Lower leg skin (tissue), 3 donors: ENCODE measurements around the gene SLC26A2.

Experiments
- POLR2A ChIP-seq, 2 donors: fragments of 450-650 bp; IDR thresholded peaks; one replicate each; pipeline ENCODE4 v1.6.1; 2016 to 2017; ENCODE audit warnings: antibody characterized with exemption in 2 of 2, mild to moderate bottlenecking in 1 of 2, moderate library complexity in 1 of 2
- TF ChIP-seq, protein P1 (sequence below), 3 donors: fragments of 450-650 bp; IDR thresholded peaks; one replicate each; pipeline ENCODE4 v1.5.1; 2016; ENCODE audit warnings: antibody characterized with exemption in 3 of 3, mild to moderate bottlenecking in 3 of 3, moderate library complexity in 2 of 3

DNA sequence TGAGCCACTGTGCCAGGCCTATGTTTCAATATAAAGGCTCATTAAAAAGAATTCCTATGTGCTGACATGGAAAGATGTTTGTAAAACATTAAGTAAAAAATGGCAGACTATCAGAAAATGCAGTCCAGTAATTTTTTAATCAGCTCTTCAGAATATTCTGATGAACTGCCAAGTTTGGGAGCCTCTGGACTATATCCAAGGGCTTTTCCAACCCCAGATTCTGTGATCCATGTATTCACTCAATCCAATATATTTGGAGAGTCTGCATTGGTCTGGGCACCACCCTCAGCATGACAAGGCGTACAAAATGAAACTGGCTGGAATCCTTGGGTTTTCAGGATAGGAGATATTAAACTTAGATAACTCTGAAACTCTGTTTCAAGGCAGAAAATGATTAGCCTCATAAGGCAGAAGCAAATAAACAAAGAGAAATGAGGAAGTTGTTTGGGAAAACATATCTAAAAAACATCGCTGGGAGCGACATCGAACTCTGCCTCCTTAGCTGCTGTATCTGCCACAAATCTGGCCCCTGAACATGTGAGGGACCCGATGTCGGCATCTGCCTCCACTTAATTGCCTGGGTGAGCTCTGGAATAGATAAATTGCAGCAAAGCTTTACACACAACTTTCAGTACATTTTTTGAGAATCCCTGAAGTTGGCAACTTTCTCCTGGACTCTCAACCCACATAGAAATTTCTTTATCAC lies 30.4 kb upstream of the SLC26A2 start:
- TF ChIP-seq, protein P1, sequence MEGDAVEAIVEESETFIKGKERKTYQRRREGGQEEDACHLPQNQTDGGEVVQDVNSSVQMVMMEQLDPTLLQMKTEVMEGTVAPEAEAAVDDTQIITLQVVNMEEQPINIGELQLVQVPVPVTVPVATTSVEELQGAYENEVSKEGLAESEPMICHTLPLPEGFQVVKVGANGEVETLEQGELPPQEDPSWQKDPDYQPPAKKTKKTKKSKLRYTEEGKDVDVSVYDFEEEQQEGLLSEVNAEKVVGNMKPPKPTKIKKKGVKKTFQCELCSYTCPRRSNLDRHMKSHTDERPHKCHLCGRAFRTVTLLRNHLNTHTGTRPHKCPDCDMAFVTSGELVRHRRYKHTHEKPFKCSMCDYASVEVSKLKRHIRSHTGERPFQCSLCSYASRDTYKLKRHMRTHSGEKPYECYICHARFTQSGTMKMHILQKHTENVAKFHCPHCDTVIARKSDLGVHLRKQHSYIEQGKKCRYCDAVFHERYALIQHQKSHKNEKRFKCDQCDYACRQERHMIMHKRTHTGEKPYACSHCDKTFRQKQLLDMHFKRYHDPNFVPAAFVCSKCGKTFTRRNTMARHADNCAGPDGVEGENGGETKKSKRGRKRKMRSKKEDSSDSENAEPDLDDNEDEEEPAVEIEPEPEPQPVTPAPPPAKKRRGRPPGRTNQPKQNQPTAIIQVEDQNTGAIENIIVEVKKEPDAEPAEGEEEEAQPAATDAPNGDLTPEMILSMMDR (IDR thresholded peaks at IDR 0.05): no peak
- no peak for TF ChIP-seq POLR2A (IDR thresholded peaks at IDR 0.05)
